HG03066 (cell line): ENCODE data around the gene TBC1D4.
A peak's percentile ranks its signal among the peaks of the same experiment; 100 is the strongest.
"Not testable (repeated sequence)": the region's sequence is repeated elsewhere in the genome, so short reads cannot be mapped to it uniquely, and the experiment has no call there.

ENCODE experiments used
- ATAC-seq: cut with Tn5 transposase; IDR thresholded peaks from one replicate; pipeline ENCODE4 v1.9.1; 2021; ENCODE audit warnings: low read depth; ENCODE audit not compliant: unreplicated experiment

The TBC1D4 gene

DNA sequence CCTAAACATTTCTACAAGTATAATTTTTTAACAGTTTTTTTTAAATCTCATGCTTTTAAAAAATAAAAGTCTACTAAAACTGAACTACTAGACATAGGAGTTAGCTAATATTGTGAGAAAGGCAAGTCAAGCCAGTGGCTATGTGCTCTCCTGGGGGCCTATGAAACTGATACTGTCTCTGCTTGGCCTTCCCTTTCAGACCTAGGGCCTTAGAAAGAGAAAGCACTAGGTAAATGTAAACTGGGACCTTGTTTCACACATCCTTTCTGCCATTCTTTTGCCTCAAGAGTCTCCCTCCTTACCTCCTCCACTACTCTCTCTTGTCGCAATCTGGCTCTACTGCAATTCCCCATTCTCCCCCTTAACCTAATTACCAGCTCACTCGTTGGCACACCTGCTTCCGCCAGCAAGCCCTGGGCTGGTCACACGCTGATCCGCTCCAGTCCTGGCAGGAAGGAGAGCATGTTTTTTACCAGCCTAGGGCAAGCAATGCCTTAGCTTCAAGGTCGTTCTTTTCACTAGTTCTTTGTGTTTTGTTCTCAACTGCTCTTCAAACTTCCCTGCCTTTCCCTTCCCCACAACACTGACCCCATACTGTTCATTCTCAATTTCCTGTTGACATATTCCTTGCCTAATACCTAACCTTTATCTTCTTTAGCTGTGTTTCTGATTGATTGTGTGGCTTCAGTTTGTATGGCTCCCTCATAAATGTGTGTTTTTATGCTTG lies 23.1 kb downstream of the TBC1D4 start:
- ATAC-seq = peak; percentile 100

DNA sequence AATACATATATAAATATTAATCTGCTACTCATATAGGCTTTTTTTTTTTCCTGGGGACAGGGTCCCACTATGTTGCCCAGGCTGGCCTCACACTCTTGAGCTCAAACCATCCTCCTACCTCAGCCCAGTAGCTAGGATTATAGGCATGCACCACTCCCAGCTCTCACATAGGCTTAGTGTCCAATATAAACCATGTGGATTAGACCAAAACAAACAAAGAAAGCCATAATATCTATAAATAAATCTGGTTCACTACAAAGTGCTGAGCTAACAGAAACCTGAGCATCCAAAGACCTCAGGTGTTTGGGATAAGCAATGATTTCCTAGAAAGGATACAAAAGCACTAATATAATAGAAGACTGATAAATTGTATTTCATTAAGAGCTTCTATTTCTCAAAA lies 26.0 kb downstream of the TBC1D4 start:
- ATAC-seq = no peak

DNA sequence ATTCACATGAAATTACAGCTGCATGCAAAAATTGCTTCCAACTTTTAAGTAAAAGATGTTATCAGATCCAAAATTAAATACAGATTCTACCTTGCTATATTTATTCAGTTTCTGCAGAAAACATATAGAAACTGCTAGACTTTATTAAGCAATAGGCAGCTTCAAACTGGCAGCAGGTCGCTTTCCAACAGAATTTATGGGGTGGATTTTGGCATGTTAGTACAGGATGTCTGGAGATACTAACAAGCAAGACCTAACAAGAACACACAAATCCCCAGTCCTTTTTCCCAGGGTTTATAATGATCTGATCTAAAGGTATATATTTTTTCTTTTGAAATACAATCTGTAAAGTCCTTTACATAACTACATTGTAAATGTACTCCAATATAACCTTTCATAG lies 27.5 kb downstream of the TBC1D4 start:
- ATAC-seq = no peak

DNA sequence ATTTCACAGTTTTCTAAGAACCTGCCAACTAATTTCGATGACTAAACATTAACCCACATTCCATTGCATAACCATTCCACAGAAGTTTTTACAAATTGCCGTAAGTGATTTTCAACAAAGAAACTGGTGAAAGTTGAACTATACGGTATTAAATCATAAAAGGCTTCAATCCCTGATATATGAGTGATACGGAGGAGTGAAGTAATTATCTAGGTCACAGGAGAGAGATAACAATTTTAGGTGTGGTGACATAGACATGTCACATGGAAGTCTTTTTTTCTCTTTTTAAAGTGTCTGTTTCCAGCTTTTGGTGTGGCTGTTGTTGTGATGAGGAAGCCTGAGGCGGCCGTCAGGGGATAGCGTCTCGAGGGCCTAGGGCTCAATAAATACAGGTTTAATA lies 29.4 kb downstream of the TBC1D4 start:
- no peak for ATAC-seq

DNA sequence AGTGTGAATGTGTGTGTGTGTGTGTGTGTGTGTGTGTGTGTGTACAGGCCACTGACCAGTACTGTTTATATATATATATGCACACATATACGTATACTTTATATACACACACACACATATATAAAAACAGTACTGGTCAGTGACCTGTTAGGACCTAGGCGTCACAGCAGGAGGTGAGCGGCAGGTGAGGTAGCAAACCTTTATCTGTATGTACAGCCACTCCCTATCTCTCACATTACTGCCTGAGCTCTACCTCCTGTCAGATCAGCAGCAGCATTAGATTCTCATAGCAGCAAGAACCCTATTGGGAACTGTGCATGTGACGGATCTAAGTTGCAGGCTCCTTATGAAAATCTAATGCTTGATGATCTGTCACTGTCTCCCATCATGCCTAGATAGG lies 34.5 kb downstream of the TBC1D4 start:
- no peak for ATAC-seq

DNA sequence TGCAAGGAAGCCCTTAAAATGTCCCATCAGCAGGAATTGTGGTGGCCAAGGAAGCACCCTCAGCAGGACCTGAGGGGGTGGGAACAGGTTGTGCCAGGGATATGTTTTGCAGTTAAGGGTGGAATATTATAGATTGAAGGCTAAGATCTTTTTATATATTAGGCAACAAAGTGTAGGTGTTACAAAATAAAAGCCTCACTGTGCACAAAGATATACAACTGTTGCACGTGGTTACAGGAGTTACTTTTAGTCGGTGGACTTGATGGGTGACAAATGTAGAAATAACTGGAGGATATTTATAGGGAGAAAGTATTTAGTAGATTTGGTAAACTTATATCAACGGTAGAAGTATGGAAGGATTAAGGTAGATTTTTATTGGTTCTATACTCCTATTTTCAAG lies 35.1 kb downstream of the TBC1D4 start:
- ATAC-seq = no peak

DNA sequence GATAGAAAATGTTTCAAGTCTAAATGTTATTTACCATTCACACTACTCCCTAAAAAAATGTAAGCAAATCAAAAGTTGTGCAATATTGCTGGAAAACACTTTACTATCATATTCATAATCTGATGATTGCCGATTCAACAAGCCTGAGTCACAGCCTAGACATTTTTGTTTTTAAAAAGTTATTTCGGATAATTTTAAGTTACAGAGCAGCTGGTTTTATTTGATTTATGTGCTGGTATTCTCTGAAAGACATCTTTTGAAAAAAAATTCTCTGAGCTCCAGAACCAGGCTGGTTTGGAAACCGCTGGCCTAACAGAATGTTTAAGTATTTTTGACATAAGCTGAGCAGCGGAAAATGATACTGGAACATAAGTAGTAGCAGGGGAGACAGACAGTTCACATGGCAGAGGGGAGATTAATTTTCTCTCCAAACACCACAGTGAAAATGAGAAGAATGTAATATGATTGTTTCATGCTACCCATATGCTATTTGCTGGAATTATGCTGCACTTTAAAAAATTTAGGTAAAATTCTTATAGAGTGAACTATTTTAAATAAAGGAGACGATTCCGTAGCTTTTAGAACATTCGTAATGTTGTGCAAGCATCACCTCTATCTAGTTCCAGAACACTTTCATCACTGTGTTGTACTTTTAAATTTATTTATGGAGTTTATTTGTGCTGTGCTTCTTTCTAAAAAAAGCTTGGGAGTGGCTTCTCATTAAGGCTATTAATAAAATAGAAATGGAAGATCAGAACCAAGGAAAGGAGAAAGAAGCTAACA lies 36.1 kb downstream of the TBC1D4 start:
- no peak for ATAC-seq

DNA sequence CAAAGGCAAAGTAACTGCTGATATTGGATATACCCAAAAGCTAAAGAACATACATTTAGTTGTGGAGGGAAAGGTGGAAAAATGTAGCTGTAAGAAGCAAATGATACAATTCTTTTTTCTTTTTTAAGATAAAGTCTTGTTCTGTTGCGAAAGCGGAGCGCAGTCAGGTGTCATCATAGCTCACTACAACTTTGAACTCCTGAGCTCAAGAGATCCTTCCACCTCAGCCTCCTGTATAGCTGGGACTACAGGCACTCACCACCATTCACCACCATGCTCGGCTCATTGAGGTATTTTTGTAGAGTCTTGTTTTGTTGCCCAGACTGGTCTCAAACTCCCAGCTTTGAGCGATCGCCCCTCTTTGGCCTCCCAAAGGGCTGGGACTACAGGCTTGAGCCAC lies 38.0 kb downstream of the TBC1D4 start:
- ATAC-seq = no peak

DNA sequence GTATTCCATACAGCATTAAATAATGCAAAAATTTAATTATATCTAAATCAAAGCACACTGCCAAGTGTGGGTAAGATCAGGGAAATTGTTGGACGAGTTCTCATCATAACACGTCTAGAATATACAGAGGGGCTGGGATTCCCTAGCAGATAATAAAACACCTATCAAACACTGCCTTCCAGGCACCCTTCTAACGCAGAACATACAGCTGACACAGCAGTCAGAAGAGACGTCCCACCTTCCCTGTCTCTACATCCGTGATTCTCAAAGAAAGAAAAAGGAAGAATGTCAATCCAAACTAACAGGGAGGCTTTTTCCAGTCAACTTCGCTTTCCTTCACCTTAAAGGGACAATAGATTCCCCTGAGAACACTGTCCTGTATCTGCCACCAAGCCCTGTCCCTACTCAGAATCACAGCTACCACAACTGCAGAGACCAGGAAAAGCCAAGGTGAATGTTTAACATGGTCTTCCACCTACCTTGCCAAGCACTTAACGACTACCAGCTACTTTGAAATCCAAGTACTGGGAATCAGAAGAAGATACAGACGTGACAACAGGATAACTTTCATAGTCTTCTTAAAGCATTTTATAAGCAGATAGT lies 38.5 kb downstream of the TBC1D4 start:
- no peak for ATAC-seq

DNA sequence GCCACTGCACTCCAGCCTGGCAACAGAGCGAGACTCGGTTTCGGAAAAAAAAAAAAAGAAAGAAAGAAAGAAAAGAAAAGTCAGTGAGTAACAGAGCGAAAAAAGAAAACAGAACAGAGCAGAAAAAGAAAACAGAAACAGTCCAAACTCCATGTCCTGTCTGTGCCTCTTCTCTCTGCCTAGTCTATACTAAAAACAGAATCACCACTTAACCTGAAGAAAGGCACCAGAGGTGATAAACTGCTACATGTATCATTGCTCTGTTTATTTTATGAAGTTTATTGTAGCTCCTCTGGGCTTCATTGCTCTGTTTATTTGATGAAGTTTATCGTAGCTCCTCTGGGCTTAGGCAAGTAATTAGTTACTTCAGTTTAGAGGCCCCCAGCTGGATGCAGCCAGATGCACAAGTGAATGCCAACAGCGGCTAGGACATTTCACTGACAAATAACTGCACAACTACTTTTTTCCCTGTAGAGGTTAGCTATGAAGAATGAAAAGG lies 39.2 kb downstream of the TBC1D4 start:
- no peak for ATAC-seq

DNA sequence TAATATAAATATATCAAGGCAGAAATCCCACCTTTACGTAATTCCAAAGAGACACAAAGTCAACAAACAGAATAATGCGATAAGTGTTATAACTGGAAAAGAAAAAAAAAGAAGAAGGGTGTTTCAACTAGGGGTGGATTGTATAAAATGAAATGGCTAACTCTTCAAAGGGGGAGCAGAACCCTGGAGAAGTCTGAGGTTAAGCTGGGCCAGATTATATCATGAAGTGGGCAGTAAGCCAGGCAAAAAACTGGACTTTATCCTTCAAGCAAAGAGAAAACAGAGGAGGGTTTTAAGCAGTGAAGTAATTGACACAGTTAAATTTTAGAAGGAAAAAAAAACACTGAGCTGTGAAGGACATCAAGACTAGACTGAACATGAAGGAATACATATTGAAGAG lies 41.9 kb downstream of the TBC1D4 start:
- no peak for ATAC-seq

DNA sequence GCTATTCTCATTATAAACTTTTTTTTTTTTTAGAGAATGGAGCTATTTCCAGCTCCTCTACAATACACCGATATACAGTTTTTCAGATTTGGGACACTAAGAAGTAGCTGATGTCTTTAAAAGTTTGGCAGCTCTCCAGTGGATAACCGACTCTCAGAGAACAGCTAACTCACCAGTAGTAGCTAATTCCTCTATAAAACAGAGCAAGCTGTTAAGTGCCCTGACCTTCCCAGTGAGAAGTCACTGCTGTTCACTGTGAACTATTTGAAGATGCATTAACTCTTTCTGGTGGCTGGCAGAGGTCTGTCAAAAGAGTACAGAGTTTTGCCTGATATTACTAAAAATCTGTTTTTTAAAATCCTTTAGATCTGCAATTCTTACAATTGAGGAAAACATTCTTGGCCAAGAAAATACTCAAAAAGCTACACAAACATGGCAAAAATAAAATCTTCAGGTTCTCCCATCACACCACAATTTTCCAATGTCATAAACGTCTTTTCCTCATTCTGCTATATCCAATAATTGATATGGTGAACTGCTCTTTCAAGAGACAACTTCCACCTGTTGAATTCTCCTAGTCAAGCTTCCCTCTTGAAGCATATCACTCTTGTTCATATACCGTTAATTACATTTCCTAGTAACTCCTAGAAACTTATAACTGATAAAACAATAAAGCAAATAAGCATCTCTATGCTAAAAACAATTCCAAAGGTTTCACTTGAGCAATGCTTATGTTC lies 44.2 kb downstream of the TBC1D4 start:
- ATAC-seq = no peak

DNA sequence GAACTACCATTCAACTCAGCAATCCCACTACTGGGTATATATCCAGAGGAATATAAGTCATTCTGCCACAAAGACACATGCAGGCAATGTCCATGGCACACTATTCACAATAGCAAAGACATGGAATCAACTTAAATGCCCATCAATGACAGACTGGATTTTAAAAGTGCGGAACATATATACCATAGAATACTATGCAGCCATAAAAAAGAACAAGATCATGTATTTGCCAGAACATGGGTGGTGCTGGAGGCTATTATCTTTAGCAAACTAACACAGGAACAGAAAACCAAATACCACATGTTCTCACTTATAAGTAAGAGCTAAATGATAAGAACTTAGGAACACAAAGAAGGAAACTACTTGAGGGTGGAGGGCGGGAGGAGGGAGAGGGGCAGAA lies 47.8 kb downstream of the TBC1D4 start:
- not testable (repeated sequence) for ATAC-seq

DNA sequence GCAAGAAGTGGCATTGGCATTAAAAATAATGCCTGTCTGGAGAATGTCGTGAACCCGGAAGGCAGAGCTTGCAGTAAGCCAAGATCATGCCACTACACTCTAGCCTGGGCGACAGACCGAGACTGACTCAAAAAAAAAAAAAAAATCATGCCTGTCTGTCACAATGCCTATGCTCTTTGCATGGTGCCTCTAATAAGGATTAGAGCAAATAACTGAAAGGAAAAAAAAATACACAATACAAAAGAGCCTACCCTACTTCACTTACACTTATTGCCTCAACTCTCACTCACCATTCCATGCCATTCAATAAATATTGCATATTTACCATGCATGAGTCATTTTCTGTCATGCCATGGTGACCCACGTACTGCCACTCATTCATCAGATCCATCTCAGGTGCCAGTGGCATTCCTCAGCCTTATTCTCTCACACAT lies 49.1 kb downstream of the TBC1D4 start:
- no peak for ATAC-seq

DNA sequence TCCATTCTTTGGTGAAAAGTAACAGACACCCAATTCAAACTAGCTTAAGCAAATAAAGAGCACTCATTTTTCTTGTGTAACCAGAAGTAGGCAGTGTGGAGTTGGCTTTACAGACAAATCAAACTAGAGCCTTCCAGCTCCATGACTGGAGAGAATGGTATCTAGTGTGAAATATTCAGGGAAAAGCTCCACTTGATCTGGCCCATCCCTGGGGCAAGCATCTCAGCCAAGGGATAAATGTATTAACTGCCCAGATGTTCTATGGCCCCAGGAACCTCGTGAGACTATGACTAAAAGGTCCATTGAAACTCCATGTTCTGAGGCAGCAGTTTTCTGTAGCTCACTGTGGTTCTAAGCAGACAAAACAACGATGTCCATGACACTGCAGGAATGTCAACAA lies 49.9 kb downstream of the TBC1D4 start:
- no peak for ATAC-seq

DNA sequence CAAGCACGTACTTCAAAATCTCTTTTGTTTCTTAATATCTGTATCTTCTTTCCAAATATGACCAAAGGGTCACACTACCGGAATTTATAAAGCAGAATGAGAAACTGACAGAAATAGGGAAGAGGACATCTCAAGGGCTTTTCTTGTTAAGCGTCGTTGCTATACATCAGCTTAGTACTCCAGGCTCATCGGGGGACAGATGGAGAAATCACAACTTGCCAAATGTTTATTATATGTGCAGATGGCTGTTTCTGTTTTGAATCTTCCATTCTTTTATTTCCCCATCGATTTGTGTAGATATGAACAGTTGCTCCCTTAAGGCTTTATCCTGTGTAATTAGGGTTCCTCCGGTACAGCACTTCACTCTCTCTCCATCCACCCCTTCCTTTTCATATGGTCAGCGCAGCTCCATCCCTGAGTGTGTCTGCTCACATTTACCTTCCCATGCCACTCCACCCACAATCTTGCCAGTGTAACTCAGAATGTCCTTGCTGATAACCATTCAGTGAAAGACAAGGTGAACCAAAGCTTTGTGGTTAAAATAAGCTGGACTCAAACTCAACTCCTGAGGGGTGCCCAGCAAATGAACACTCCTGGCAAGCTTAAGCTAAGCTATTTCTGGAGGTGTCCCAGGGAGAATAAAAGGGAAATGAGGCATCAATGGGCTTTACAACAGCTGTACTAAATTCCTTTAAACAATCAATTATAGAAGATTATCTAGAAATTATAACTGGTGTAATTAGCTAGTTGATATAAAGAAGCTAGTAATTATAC lies 51.3 kb downstream of the TBC1D4 start:
- no peak for ATAC-seq

DNA sequence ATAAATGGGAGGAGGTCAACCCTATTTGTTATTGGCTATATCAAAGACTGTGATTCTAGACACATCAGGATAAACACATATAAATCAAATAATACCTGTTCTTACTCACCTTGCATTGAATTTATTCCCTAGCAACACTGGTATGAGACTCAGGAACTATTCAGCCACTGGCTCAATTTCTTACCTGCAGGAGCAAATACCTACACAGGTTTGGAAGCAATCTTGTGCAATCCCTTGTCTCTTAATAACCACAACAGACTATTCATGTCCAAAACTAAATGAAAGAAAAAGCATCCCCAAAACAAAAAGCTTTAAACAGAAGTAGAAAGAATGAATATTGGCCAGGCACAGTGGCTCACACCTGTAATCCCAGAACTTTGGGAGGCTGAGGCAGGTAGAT lies 55.5 kb downstream of the TBC1D4 start:
- no peak for ATAC-seq

DNA sequence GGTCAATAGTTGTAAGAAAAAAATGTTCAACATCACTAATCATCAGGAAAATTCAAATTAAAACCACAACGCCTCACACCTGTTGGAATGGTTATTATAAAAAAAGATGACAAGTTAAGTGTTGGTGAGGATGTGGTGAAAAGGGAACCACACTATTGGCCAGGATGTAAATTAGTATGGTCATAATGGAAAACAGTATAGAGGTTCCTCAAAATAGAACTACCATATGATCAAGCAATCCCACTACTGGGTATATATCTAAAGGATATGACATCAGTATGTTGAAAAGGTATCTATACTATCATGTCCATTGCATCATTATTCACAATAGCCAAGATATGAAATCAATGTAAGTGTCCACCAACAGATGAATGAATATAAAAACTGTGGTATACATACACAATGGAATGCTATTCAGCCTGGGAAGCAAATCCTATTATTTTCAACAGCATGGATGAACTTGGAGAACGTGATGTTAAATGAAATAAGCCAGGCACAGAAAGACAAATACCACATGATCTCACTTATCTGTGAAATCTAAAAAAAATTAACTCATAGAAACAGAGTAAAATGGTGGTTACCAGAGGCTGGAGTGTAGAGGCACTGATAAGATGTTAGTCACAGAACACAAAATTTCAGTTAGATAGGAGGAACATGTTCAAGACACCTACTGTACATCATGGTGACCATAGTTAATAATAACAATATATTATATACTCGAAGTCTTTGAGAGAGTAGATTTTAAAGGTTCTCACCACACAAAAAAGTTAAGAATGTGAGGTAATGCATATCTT lies 56.6 kb downstream of the TBC1D4 start:
- peak; percentile 83 for ATAC-seq

DNA sequence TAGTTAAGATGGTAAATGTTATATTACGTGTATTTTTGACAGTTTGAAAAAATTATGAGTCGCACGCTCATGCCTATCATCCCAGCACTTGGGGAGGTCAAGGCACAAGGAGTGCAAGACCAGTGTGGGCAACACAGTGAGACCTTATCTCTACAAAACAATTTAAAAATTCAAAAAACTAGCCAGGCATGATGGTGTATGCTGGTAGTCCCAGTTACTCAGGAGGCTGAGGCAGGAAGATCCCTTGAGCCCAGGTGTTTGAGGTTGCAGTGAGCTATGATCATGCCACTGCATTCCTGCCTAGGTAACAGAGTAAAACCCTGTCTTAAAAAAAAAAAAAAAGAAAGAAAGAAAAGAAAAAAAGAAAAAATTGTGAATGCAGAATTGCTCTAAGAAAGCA lies 58.0 kb downstream of the TBC1D4 start:
- ATAC-seq = no peak
